H9 (cell line): ENCODE data around the gene SFI1. TPM values are rescaled to one million over a fixed set of nuclear protein-coding genes. Genes with fewer than 3 reads are reported as not detected.

ENCODE experiments used
- DNase-seq: peaks from one replicate; pipeline ENCODE4 v3.0.0-alpha.2; 2017
- H2AFZ ChIP-seq: one replicate; pipeline ENCODE4 v1.6.1; 2013; ENCODE audit warnings: mild to moderate bottlenecking, low read length, control low read depth, moderate library complexity
- H2AK5ac ChIP-seq: 2 replicates; pipeline ENCODE4 v1.6.1; 2013; ENCODE audit warnings: low read length, control low read depth, mixed read lengths; ENCODE audit not compliant: insufficient read length
- H2BK120ac ChIP-seq: one replicate; pipeline ENCODE4 v1.6.1; 2013; ENCODE audit warnings: low read depth, mild to moderate bottlenecking, low read length, control low read depth, inconsistent platforms; ENCODE audit not compliant: poor library complexity, severe bottlenecking
- H2BK12ac ChIP-seq: 2 replicates; pipeline ENCODE4 v1.6.1; 2013; ENCODE audit warnings: low read length, control low read depth, mixed read lengths, low read depth; ENCODE audit not compliant: insufficient read length
- H2BK15ac ChIP-seq: 2 replicates; pipeline ENCODE4 v1.6.1; 2013; ENCODE audit warnings: low read depth, low read length, control low read depth
- H2BK20ac ChIP-seq: one replicate; pipeline ENCODE4 v1.6.1; 2013; ENCODE audit warnings: low read depth, mild to moderate bottlenecking, low read length, control low read depth, inconsistent platforms; ENCODE audit not compliant: poor library complexity, severe bottlenecking
- H2BK5ac ChIP-seq: 2 replicates; pipeline ENCODE4 v1.6.1; 2013; ENCODE audit warnings: low read length, control low read depth, mixed read lengths; ENCODE audit not compliant: insufficient read length
- H3K14ac ChIP-seq: 2 replicates; pipeline ENCODE4 v1.6.1; 2013; ENCODE audit warnings: low read length, control low read depth; ENCODE audit not compliant: insufficient read depth
- H3K18ac ChIP-seq: 2 replicates; pipeline ENCODE4 v1.6.1; 2013; ENCODE audit warnings: low read depth, mild to moderate bottlenecking, mixed read lengths, low read length, control low read depth; ENCODE audit not compliant: insufficient read length
- H3K23ac ChIP-seq: 2 replicates; pipeline ENCODE4 v1.6.1; 2013; ENCODE audit warnings: low read length, control low read depth, mixed read lengths, low read depth; ENCODE audit not compliant: insufficient read length
- H3K23me2 ChIP-seq: 2 replicates; pipeline ENCODE4 v1.6.1; 2013; ENCODE audit warnings: low read depth, mild to moderate bottlenecking, mixed read lengths, low read length, control low read depth; ENCODE audit not compliant: insufficient read length, poor library complexity, severe bottlenecking
- H3K27ac ChIP-seq: 2 replicates; pipeline ENCODE4 v1.5.1; 2013; ENCODE audit warnings: low read length, control low read depth, mixed read lengths, low read depth; ENCODE audit not compliant: insufficient read length
- H3K27me3 ChIP-seq: 2 replicates; pipeline ENCODE4 v1.6.1; 2013; ENCODE audit warnings: low read length, control low read depth, inconsistent platforms; ENCODE audit not compliant: insufficient read depth
- H3K4ac ChIP-seq: 2 replicates; pipeline ENCODE4 v1.6.1; 2013; ENCODE audit warnings: low read depth, mild to moderate bottlenecking, control low read depth, inconsistent platforms, low read length, moderate library complexity
- H3K4me1 ChIP-seq: 2 replicates; pipeline ENCODE4 v1.6.1; 2013; ENCODE audit warnings: low read length, control low read depth, inconsistent platforms; ENCODE audit not compliant: insufficient read depth
- H3K4me2 ChIP-seq: 2 replicates; pipeline ENCODE4 v1.6.1; 2013; ENCODE audit warnings: low read length, control low read depth, mixed read lengths; ENCODE audit not compliant: insufficient read length, insufficient read depth
- H3K56ac ChIP-seq: 2 replicates; pipeline ENCODE4 v1.6.1; 2013; ENCODE audit warnings: low read depth, mild to moderate bottlenecking, mixed read lengths, low read length, control low read depth; ENCODE audit not compliant: insufficient read length
- H3K79me1 ChIP-seq: 2 replicates; pipeline ENCODE4 v1.6.1; 2013; ENCODE audit warnings: low read depth, mild to moderate bottlenecking, moderate library complexity, low read length, control low read depth, inconsistent platforms; ENCODE audit not compliant: insufficient read depth, poor library complexity, severe bottlenecking
- H3K79me2 ChIP-seq: 2 replicates; pipeline ENCODE4 v1.6.1; 2013; ENCODE audit warnings: low read length, control low read depth, inconsistent platforms; ENCODE audit not compliant: insufficient read depth
- H3K9ac ChIP-seq: 2 replicates; pipeline ENCODE4 v1.6.1; 2013; ENCODE audit warnings: low read length, control low read depth, mixed read lengths; ENCODE audit not compliant: insufficient read length; ENCODE audit errors: extremely low read depth
- H3K9me3 ChIP-seq: one replicate; pipeline ENCODE4 v1.6.1; 2013; ENCODE audit warnings: low read depth, low read length, inconsistent platforms; ENCODE audit not compliant: control insufficient read depth
- H3T11ph ChIP-seq: one replicate; pipeline ENCODE4 v1.6.1; 2013; ENCODE audit warnings: mild to moderate bottlenecking, low read length, control low read depth, inconsistent platforms
- H4K20me1 ChIP-seq: one replicate; pipeline ENCODE4 v1.6.1; 2013; ENCODE audit not compliant: control insufficient read depth, insufficient read length, insufficient read depth
- H4K5ac ChIP-seq: 2 replicates; pipeline ENCODE4 v1.6.1; 2013; ENCODE audit warnings: low read depth, mild to moderate bottlenecking, mixed read lengths, low read length, control low read depth; ENCODE audit not compliant: insufficient read length
- H4K8ac ChIP-seq: replicated peaks from 2 replicates; pipeline ENCODE4 v1.6.1; 2013; ENCODE audit warnings: low read length, control low read depth, mixed read lengths, low read depth; ENCODE audit not compliant: insufficient read length
- H4K91ac ChIP-seq: 2 replicates; pipeline ENCODE4 v1.6.1; 2013; ENCODE audit warnings: low read depth, mild to moderate bottlenecking, moderate library complexity, mixed read lengths, low read length, control low read depth; ENCODE audit not compliant: insufficient read length
- H3K27ac Mint-ChIP-seq, 3 experiments: 2 replicates in 2 of 3; 3 replicates in 1 of 3; pipeline ENCODE4 v1.8.0; 2020 to 2021; ENCODE audit warnings: mixed read lengths in 3 of 3, mild to moderate bottlenecking in 1 of 3, moderate library complexity in 1 of 3
- H3K27me3 Mint-ChIP-seq: 2 replicates; pipeline ENCODE4 v1.8.0; 2021; ENCODE audit warnings: low read depth, mild to moderate bottlenecking, moderate library complexity, mixed read lengths
- H3K36me3 Mint-ChIP-seq, 3 experiments: 2 replicates in 2 of 3; 3 replicates in 1 of 3; pipeline ENCODE4 v1.8.0; 2020 to 2021; ENCODE audit warnings: low read depth in 3 of 3, mixed read lengths in 3 of 3; ENCODE audit not compliant: insufficient read depth in 1 of 3
- H3K4me1 Mint-ChIP-seq, 2 experiments: 2 replicates each; pipeline ENCODE4 v1.8.0; 2020; ENCODE audit warnings: mixed read lengths in 2 of 2
- H3K4me3 Mint-ChIP-seq, 2 experiments: 2 replicates in 1 of 2; 3 replicates in 1 of 2; pipeline ENCODE4 v1.8.0; 2020 to 2021; ENCODE audit warnings: mild to moderate bottlenecking in 2 of 2, mixed read lengths in 2 of 2, moderate library complexity in 1 of 2
- H3K9me3 Mint-ChIP-seq, 2 experiments: 2 replicates in 1 of 2; 3 replicates in 1 of 2; pipeline ENCODE4 v1.8.0; 2020; ENCODE audit warnings: mild to moderate bottlenecking in 2 of 2, mixed read lengths in 2 of 2, moderate library complexity in 1 of 2
- WGBS: extraction: QIAGEN DNeasy Blood & Tissue Kit; methylation state at CpG from one replicate; pipeline ENCODE4 v1.1.7; 2013; ENCODE audit warnings: missing lambda C conversion rate, low lambda C conversion rate, mixed read lengths; ENCODE audit not compliant: insufficient read length; ENCODE audit errors: extremely low coverage; 5-methylcytosine and 5-hydroxymethylcytosine counted together
- total RNA-seq: library from RNA; stranded (reverse); gene quantifications from 2 replicates; pipeline ENCODE4 v1.2.1, GENCODE V29; 2021
- TF ChIP-seq, protein P1 (sequence below): fragments of 200-600 bp; sonication (generic); conservative IDR thresholded peaks from 3 replicates; pipeline ENCODE4 v1.8.0; 2021; ENCODE audit warnings: antibody characterized with exemption, mild to moderate bottlenecking

SFI1 gene
- total RNA-seq, 1 experiment from 2014 or later, result 26.4 TPM

DNA sequence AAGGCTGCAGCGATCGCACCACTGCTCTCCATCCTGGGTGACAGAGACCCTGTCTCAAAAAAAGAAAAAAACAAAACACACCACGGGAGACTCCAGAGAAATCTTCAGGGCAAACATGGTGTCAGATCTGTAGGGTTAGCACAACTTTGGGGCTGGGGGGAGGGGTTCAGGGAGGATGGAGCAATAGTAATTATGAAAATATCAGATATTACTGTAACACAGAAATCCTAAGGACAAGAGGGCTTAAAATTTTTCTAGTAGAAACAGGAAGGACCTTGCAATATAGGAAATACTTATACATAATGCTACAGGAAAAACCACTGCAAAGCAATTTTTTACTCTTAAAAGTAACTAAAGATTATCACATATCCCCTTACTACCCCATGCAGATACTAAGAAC lies 20.5 kb upstream of the SFI1 start:
- TF ChIP-seq, protein P1, sequence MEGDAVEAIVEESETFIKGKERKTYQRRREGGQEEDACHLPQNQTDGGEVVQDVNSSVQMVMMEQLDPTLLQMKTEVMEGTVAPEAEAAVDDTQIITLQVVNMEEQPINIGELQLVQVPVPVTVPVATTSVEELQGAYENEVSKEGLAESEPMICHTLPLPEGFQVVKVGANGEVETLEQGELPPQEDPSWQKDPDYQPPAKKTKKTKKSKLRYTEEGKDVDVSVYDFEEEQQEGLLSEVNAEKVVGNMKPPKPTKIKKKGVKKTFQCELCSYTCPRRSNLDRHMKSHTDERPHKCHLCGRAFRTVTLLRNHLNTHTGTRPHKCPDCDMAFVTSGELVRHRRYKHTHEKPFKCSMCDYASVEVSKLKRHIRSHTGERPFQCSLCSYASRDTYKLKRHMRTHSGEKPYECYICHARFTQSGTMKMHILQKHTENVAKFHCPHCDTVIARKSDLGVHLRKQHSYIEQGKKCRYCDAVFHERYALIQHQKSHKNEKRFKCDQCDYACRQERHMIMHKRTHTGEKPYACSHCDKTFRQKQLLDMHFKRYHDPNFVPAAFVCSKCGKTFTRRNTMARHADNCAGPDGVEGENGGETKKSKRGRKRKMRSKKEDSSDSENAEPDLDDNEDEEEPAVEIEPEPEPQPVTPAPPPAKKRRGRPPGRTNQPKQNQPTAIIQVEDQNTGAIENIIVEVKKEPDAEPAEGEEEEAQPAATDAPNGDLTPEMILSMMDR, result no peak
- no peak overlapping the region for H3K56ac ChIP-seq
- H3K4me1 ChIP-seq, result no peaks in the 10 kb centered on the region
- no peaks in the 10 kb centered on the region for H3K9me3 ChIP-seq
- WGBS, result no CpG with 5 or more reads among the region's 3 CpGs
- H3K23ac ChIP-seq, result no peak overlapping the region
- no peak overlapping the region for H3K14ac ChIP-seq
- no peak overlapping the region for H4K5ac ChIP-seq
- H3K27ac Mint-ChIP-seq, result 0 out of 7 replicates have a peak overlapping the region, but pooled peaks of 1 of the 3 experiments have one; percentile 28
- H4K91ac ChIP-seq, result no peak overlapping the region
- no peak overlapping the region for H3K9ac ChIP-seq
- no peak overlapping the region for H3T11ph ChIP-seq
- H2BK120ac ChIP-seq, result no peak overlapping the region
- H3K79me1 ChIP-seq, result peaks cover 2% of the 10 kb centered on the region
- H3K36me3 Mint-ChIP-seq, result peaks cover 18 to 46% (median 26%) of the 10 kb centered on the region in 3 experiments
- H2AFZ ChIP-seq, result no peak overlapping the region
- no peaks in the 10 kb centered on the region for H4K20me1 ChIP-seq
- H3K18ac ChIP-seq, result no peak overlapping the region
- H3K4me1 Mint-ChIP-seq, result no peaks in the 10 kb centered on the region
- H2BK15ac ChIP-seq, result no peak overlapping the region
- no peak for DNase-seq
- no peak overlapping the region for H4K8ac ChIP-seq
- H3K4ac ChIP-seq, result no peak overlapping the region
- H2BK5ac ChIP-seq, result no peak overlapping the region
- no peak overlapping the region for H3K4me2 ChIP-seq
- no peaks in the 10 kb centered on the region; the same call in 1 of the 2 replicates for H3K27me3 Mint-ChIP-seq
- no peak overlapping the region for H3K4me3 Mint-ChIP-seq
- H3K27me3 ChIP-seq, result no peaks in the 10 kb centered on the region
- no peak overlapping the region for H2AK5ac ChIP-seq
- no peak overlapping the region for H2BK12ac ChIP-seq
- no peak overlapping the region for H3K27ac ChIP-seq
- H3K79me2 ChIP-seq, result no peaks in the 10 kb centered on the region
- no peaks in the 10 kb centered on the region for H3K9me3 Mint-ChIP-seq
- no peaks in the 10 kb centered on the region for H3K23me2 ChIP-seq
- no peak overlapping the region for H2BK20ac ChIP-seq
